IMR-90 (cell line): Measurements from ENCODE around the gene PSMD6. TPM values are rescaled to one million over a fixed set of nuclear protein-coding genes. Genes with fewer than 3 reads are reported as not detected.

Source experiments
- ATAC-seq: fragments of 200-7000 bp; cut with Tn5 transposase; 2 replicates; pipeline ENCODE4 v1.9.1; 2020; ENCODE audit warnings: low read depth, mild to moderate bottlenecking, moderate library complexity
- BruUV-seq: library from RNA; stranded (reverse); fragments of 400-500 nt; replicated peaks from 2 replicates; lab custom pipeline; 2021; lab: Mats Ljungman, UMichigan
- CTCF ChIA-PET: fragments of 300-600 bp; formaldehyde crosslinking; extraction: SDS; loops from one replicate; lab custom pipeline; 2021; ENCODE audit warnings: antibody characterized with exemption; lab: Yijun Ruan, JAX
- POLR2A ChIA-PET: fragments of 300-600 bp; sonication (Branson Sonifier 250); formaldehyde crosslinking; loops from one replicate; lab custom pipeline; 2022; ENCODE audit warnings: antibody characterized with exemption; ENCODE audit not compliant: unreplicated experiment; lab: Charles Lee
- DNase-seq: peaks from one replicate; pipeline ENCODE4 v3.0.0; 2013
- H2AFZ ChIP-seq: replicated peaks from 2 replicates; pipeline ENCODE3; 2013; ENCODE audit warnings: low read length, mild to moderate bottlenecking; ENCODE audit not compliant: poor library complexity
- H2AK5ac ChIP-seq: 2 replicates; pipeline ENCODE4 v1.6.1; 2013; ENCODE audit warnings: low read depth, low read length, inconsistent platforms
- H2AK9ac ChIP-seq: replicated peaks from 2 replicates; pipeline ENCODE3; 2013; ENCODE audit warnings: mild to moderate bottlenecking, low read depth, low read length, moderate library complexity; ENCODE audit not compliant: poor library complexity
- H2BK120ac ChIP-seq: 2 replicates; pipeline ENCODE4 v1.6.1; 2013; ENCODE audit warnings: low read depth, low read length, inconsistent platforms
- H2BK15ac ChIP-seq: 3 replicates; pipeline ENCODE4 v1.6.1; 2013; ENCODE audit warnings: low read depth, low read length, inconsistent platforms
- H2BK20ac ChIP-seq: 2 replicates; pipeline ENCODE4 v1.6.1; 2013; ENCODE audit warnings: low read depth, mild to moderate bottlenecking, inconsistent platforms, low read length, moderate library complexity
- H2BK5ac ChIP-seq: 2 replicates; pipeline ENCODE4 v1.6.1; 2013; ENCODE audit warnings: mild to moderate bottlenecking, low read depth, low read length, inconsistent platforms; ENCODE audit not compliant: poor library complexity, severe bottlenecking
- H3K14ac ChIP-seq: replicated peaks from 2 replicates; pipeline ENCODE4 v1.6.1; 2013; ENCODE audit warnings: low read depth, low read length, inconsistent platforms
- H3K18ac ChIP-seq: 2 replicates; pipeline ENCODE4 v1.6.1; 2013; ENCODE audit warnings: low read depth, low read length, control low read depth
- H3K23ac ChIP-seq: 2 replicates; pipeline ENCODE4 v1.6.1; 2013; ENCODE audit warnings: low read depth, low read length, inconsistent platforms
- H3K27ac ChIP-seq: 2 replicates; pipeline ENCODE4 v1.5.1; 2013; ENCODE audit warnings: mild to moderate bottlenecking, control low read depth, low read length; ENCODE audit not compliant: insufficient read depth
- H3K27me3 ChIP-seq: 2 replicates; pipeline ENCODE4 v1.6.1; 2013; ENCODE audit warnings: low read length; ENCODE audit not compliant: control insufficient read depth, insufficient read depth
- H3K36me3 ChIP-seq: 2 replicates; pipeline ENCODE4 v1.6.1; 2013; ENCODE audit warnings: low read length, mixed read lengths; ENCODE audit not compliant: control insufficient read depth, insufficient read depth
- H3K4ac ChIP-seq: 2 replicates; pipeline ENCODE4 v1.6.1; 2013; ENCODE audit warnings: low read depth, low read length, inconsistent platforms
- H3K4me1 ChIP-seq: 2 replicates; pipeline ENCODE4 v1.6.1; 2013; ENCODE audit warnings: low read length, mixed read lengths; ENCODE audit not compliant: control insufficient read depth, insufficient read depth
- H3K4me2 ChIP-seq: 2 replicates; pipeline ENCODE4 v1.6.1; 2013; ENCODE audit warnings: low read depth, mild to moderate bottlenecking, control low read depth, low read length, moderate library complexity
- H3K4me3 ChIP-seq: 2 replicates; pipeline ENCODE4 v1.5.1; 2013; ENCODE audit warnings: low read depth, mild to moderate bottlenecking, control low read depth, low read length, moderate library complexity; ENCODE audit not compliant: insufficient read depth
- H3K56ac ChIP-seq: 2 replicates; pipeline ENCODE4 v1.6.1; 2013; ENCODE audit warnings: low read length, inconsistent platforms; ENCODE audit not compliant: insufficient read depth; ENCODE audit errors: extremely low read depth
- H3K79me1 ChIP-seq, 2 experiments: 2 replicates each; pipeline ENCODE4 v1.6.1; 2013; ENCODE audit warnings: low read length in 2 of 2, inconsistent platforms in 1 of 2, low read depth in 1 of 2
- H3K9ac ChIP-seq: 2 replicates; pipeline ENCODE4 v1.6.1; 2013; ENCODE audit warnings: low read depth, low read length, control low read depth
- H3K9me1 ChIP-seq: 2 replicates; pipeline ENCODE4 v1.6.1; 2013; ENCODE audit warnings: low read length, inconsistent platforms; ENCODE audit not compliant: insufficient read depth
- H3K9me3 ChIP-seq: 2 replicates; pipeline ENCODE4 v1.6.1; 2013; ENCODE audit warnings: low read length; ENCODE audit not compliant: control insufficient read depth, insufficient read depth
- H4K20me1 ChIP-seq: 2 replicates; pipeline ENCODE4 v1.6.1; 2013; ENCODE audit warnings: low read length, inconsistent platforms; ENCODE audit not compliant: insufficient read depth
- H4K5ac ChIP-seq: 2 replicates; pipeline ENCODE4 v1.6.1; 2013; ENCODE audit warnings: mild to moderate bottlenecking, low read depth, low read length, control low read depth
- H4K8ac ChIP-seq, 2 experiments: 2 replicates each; pipeline ENCODE4 v1.6.1; 2013; ENCODE audit warnings: low read depth in 2 of 2, low read length in 2 of 2, control low read depth in 1 of 2, inconsistent platforms in 1 of 2
- H4K91ac ChIP-seq: 2 replicates; pipeline ENCODE4 v1.6.1; 2013; ENCODE audit warnings: low read depth, low read length, inconsistent platforms; ENCODE audit not compliant: insufficient read depth
- ELK1 ChIP-seq: fragments of 150-350 bp; IDR thresholded peaks from 2 replicates; pipeline ENCODE4 v1.6.1; 2016; ENCODE audit warnings: low read depth, mild to moderate bottlenecking, low read length, moderate library complexity, borderline replicate concordance
- MAZ ChIP-seq: IDR thresholded peaks from 2 replicates; pipeline ENCODE4 v1.6.1; 2012; ENCODE audit warnings: low read depth, mild to moderate bottlenecking, low read length, improper control_type of control experiment, moderate library complexity, borderline replicate concordance
- MXI1 ChIP-seq: IDR thresholded peaks from 2 replicates; pipeline ENCODE4 v1.6.1; 2012; ENCODE audit warnings: low read depth, mild to moderate bottlenecking, low read length, moderate library complexity, borderline replicate concordance
- POLR2A ChIP-seq: IDR thresholded peaks from 2 replicates; pipeline ENCODE4 v1.6.1; 2012; ENCODE audit warnings: mild to moderate bottlenecking, low read depth, low read length
- RAD21 ChIP-seq: IDR thresholded peaks from 2 replicates; pipeline ENCODE4 v1.6.1; 2012; ENCODE audit warnings: low read length, improper control_type of control experiment
- SMC3 ChIP-seq: fragments of 150-350 bp; IDR thresholded peaks from 2 replicates; pipeline ENCODE4 v1.6.1; 2016; ENCODE audit warnings: low read depth, mild to moderate bottlenecking, antibody characterized with exemption, low read length, moderate library complexity
- WGBS, 2 experiments: methylation state at CpG; one replicate each; pipeline versions ENCODE4 v1.1.5 to v1.1.7; 2013; ENCODE audit warnings: missing lambda C conversion rate in 2 of 2; ENCODE audit not compliant: insufficient read length in 1 of 2; ENCODE audit errors: extremely low coverage in 2 of 2; 5-methylcytosine and 5-hydroxymethylcytosine counted together
- dilution Hi-C: fragments of 300-500 bp; cut with HindIII; formaldehyde crosslinking; loops from one replicate; pipeline ENCODE4 v1.14.3; 2018; ENCODE audit warnings: low sequenced_read_pairs; ENCODE audit not compliant: unreplicated experiment
- in situ Hi-C: fragments of 300-500 bp; cut with MboI; formaldehyde crosslinking; loops from 3 replicates; pipeline ENCODE4 v1.14.3; 2019; ENCODE audit warnings: low sequenced_read_pairs, inconsistent platforms, mixed read lengths
- intact Hi-C: fragments of 100-400 bp; cut with micrococcal nuclease; formaldehyde crosslinking; loops from 2 replicates; pipeline ENCODE4 v1.10.0; 2022
- polyA plus RNA-seq, 3 experiments: library from polyadenylated mRNA; depleted of rRNA; stranded (reverse); fragments of >200 nt; gene quantifications; 2 replicates each; pipeline ENCODE4 v1.2.3, GENCODE V29; 2012; ENCODE audit warnings: low replicate concordance in 1 of 3
- total RNA-seq: library from RNA; depleted of rRNA; stranded (reverse); fragments of >200 nt; gene quantifications from 2 replicates; pipeline ENCODE4 v1.2.3, GENCODE V29; 2012

The PSMD6 gene
- total and polyA plus RNA-seq, 2 of the 4 experiments (the other 2 are of a cell fraction), result 86.6 to 91.8 TPM

DNA sequence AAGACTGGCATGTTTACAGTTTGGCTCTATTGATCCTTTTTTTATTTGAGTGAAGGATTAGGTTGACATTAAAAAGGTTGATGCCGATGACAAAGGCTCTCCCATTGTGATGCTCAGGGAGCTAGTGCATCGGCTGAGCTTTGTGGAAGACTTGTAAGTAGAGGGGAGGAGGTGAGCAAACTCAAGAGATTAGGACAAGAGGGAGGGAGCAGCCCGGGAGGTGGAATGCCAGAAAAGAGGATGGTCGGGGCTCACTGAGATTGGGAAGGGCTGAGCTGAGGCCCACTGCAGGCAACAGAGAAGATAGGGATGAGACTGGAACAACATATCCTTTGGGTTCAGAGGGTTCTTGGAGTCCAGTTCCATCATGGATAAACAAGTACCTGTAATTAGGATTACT lies 26.5 kb upstream of the PSMD6 start:
- no peak for TF ChIP-seq ELK1
- no peak for TF ChIP-seq POLR2A
- no peak for TF ChIP-seq RAD21
- no peak for TF ChIP-seq MAZ
- TF ChIP-seq MXI1, result no peak
- TF ChIP-seq SMC3, result no peak
- in situ Hi-C loops, result loop anchor here (25.0 kb wide), 1 partner anchor 162 kb away; no protein-coding TSS in a partner anchor
- Histone ChIP-seq H3K4me1 (no peaks in the 10 kb centered on the region; the same call in 1 of the 2 replicates), H3K27ac (no peak overlapping the region), H4K20me1 (no peaks in the 10 kb centered on the region), H3K9me1 (peaks cover 16% of the 10 kb centered on the region), H3K27me3 (no peaks in the 10 kb centered on the region), H2BK120ac (no peak overlapping the region), H2BK20ac (no peak overlapping the region), H4K8ac (no peak overlapping the region), H2AFZ (peak overlapping the region; percentile 62), H2BK5ac (no peak overlapping the region), H3K4ac (no peak overlapping the region), H2BK15ac (no peak overlapping the region), H2AK9ac (no peak overlapping the region), H4K5ac (no peak overlapping the region), H3K79me1 (no peaks in the 10 kb centered on the region), H3K9me3 (no peaks in the 10 kb centered on the region), H3K14ac (no peak overlapping the region), H3K9ac (no peak overlapping the region), H3K4me2 (no peak overlapping the region), H2AK5ac (no peak overlapping the region), H3K4me3 (no peak overlapping the region), H3K36me3 (no peaks in the 10 kb centered on the region), H4K91ac (no peak overlapping the region), H3K23ac (no peak overlapping the region), H3K18ac (no peak overlapping the region), H3K56ac (no peak overlapping the region)
- 47% methylated on average over 4 of the region's 4 CpGs; no CpG with 5 or more reads in 1 of the 2 experiments for WGBS, 2 experiments
- dilution Hi-C loops, result loop anchor here (25.0 kb wide), 1 partner anchor 412 kb away; no protein-coding TSS in a partner anchor
- no peak for ATAC-seq
- intact Hi-C loops, result no loop called here
- no peak for DNase-seq
- BruUV-seq, result no TSS peak
- ChIA-PET CTCF (interaction anchor here (0.7 kb wide), 1 partner anchor 24 kb away, joined by 3 read pairs; no protein-coding TSS in a partner anchor), POLR2A (no interaction called here)
